K562 (cell line): ENCODE results near the gene NDST1. TPM values are rescaled to one million over a fixed set of nuclear protein-coding genes. Genes with fewer than 3 reads are reported as not detected.

Experiments
- ATAC-seq: fragments of 200-7000 bp; cut with Tn5 transposase; 3 replicates; pipeline ENCODE4 v1.9.1; 2020; ENCODE audit warnings: moderate library complexity
- BruUV-seq: library from RNA; stranded (reverse); fragments of 400-500 nt; replicated peaks from 2 replicates; lab custom pipeline; 2021; lab: Mats Ljungman, UMichigan
- CTCF ChIA-PET: fragments of 300-600 bp; formaldehyde crosslinking; extraction: SDS; loops from one replicate; lab custom pipeline; 2021; ENCODE audit warnings: low intra/inter-chr PET ratio; lab: Yijun Ruan, JAX
- POLR2A ChIA-PET: fragments of 300-600, 350-650 bp; sonication (Branson Sonifier 250); formaldehyde crosslinking; extraction: SDS; loops from one replicate; lab custom pipeline; 2021; ENCODE audit warnings: antibody characterized with exemption, inconsistent platforms; lab: Yijun Ruan, JAX
- DNase-seq, 4 experiments: peaks; one replicate each; pipeline versions ENCODE4 v3.0.0 to v3.0.0-alpha.2; 2011 to 2018; ENCODE audit warnings: low spot score in 3 of 4, mixed read lengths in 3 of 4; ENCODE audit errors: extremely low read depth in 1 of 4
- FAIRE-seq: peaks from 2 replicates; lab custom pipeline; 2011; peaks lifted over from hg19 to GRCh38; lab: Jason Lieb, UNC
- H2AFZ ChIP-seq: 2 replicates; pipeline ENCODE4 v1.6.0; 2011; ENCODE audit warnings: low read depth, low read length, control low read depth, inconsistent platforms
- H3K27ac ChIP-seq: fragments of 200-600 bp; 3 replicates; pipeline ENCODE4 v1.8.0; 2011; ENCODE audit warnings: low read depth, mild to moderate bottlenecking, control low read depth, inconsistent platforms, low read length, moderate library complexity, mixed read lengths; ENCODE audit errors: extremely low read depth
- H3K27me3 ChIP-seq, 2 experiments: fragments of 300-600 bp in 1 of 2; 2 replicates in 1 of 2; 3 replicates in 1 of 2; pipeline versions ENCODE4 v1.6.0 to v1.8.0; 2011; ENCODE audit warnings: inconsistent platforms in 2 of 2, low read length in 2 of 2, mild to moderate bottlenecking in 1 of 2, mixed read lengths in 1 of 2, moderate library complexity in 1 of 2; ENCODE audit not compliant: control insufficient read depth in 2 of 2, insufficient read depth in 2 of 2
- H3K36me3 ChIP-seq: fragments of 300-600 bp; 3 replicates; pipeline ENCODE4 v1.8.0; 2011; ENCODE audit warnings: mild to moderate bottlenecking, low read length, inconsistent platforms; ENCODE audit not compliant: control insufficient read depth, insufficient read depth
- H3K4me1 ChIP-seq, 2 experiments: fragments of 200-600 bp in 1 of 2; replicated peaks in 1 of 2; 2 replicates in 1 of 2; 3 replicates in 1 of 2; pipeline versions ENCODE4 v1.5.1 to v1.8.0; 2011; ENCODE audit warnings: inconsistent platforms in 2 of 2, low read length in 2 of 2, mild to moderate bottlenecking in 1 of 2, mixed read lengths in 1 of 2, moderate library complexity in 1 of 2; ENCODE audit not compliant: control insufficient read depth in 2 of 2, insufficient read depth in 2 of 2
- H3K4me2 ChIP-seq: 2 replicates; pipeline ENCODE4 v1.6.1; 2011; ENCODE audit warnings: low read length, control low read depth, inconsistent platforms, mixed read lengths; ENCODE audit not compliant: insufficient read depth
- H3K4me3 ChIP-seq: fragments of 200-600 bp; sonication (generic), shearing (Covaris generic); 2 replicates; pipeline ENCODE4 v1.5.1; 2016; ENCODE audit warnings: control low read depth, inconsistent platforms
- H3K79me2 ChIP-seq: fragments of 200-600 bp; 3 replicates; pipeline ENCODE4 v1.8.0; 2011; ENCODE audit warnings: low read length, inconsistent platforms; ENCODE audit not compliant: control insufficient read depth, insufficient read depth
- H3K9ac ChIP-seq, 2 experiments: 2 replicates each; pipeline versions ENCODE4 v1.6.0 to v1.6.1; 2011; ENCODE audit warnings: low read depth in 2 of 2, low read length in 2 of 2, control low read depth in 1 of 2, inconsistent platforms in 1 of 2, mild to moderate bottlenecking in 1 of 2, mixed read lengths in 1 of 2; ENCODE audit not compliant: insufficient read depth in 1 of 2
- H3K9me1 ChIP-seq: one replicate; pipeline ENCODE4 v1.6.0; 2011; ENCODE audit warnings: inconsistent platforms, mild to moderate bottlenecking, low read length, moderate library complexity; ENCODE audit not compliant: control insufficient read depth, insufficient read depth
- H3K9me3 ChIP-seq: replicated peaks from 2 replicates; pipeline ENCODE4 v1.5.1; 2011; ENCODE audit warnings: low read depth, low read length, inconsistent platforms; ENCODE audit not compliant: control insufficient read depth, insufficient read depth
- H4K20me1 ChIP-seq: replicated peaks from 2 replicates; pipeline ENCODE4 v1.6.1; 2011; ENCODE audit warnings: low read length, inconsistent platforms, mixed read lengths; ENCODE audit not compliant: control insufficient read depth, insufficient read depth
- ARID1B ChIP-seq: fragments of 450-650 bp; IDR thresholded peaks from 2 replicates; pipeline ENCODE4 v1.6.1; 2016; ENCODE audit warnings: antibody characterized with exemption, mild to moderate bottlenecking, inconsistent platforms
- CBFA2T3 ChIP-seq: fragments of 450-650 bp; IDR thresholded peaks from 2 replicates; pipeline ENCODE4 v1.6.1; 2017
- CXXC5 ChIP-seq: fragments of 250-450 bp; sonication (Bioruptor Pico); IDR thresholded peaks from 2 replicates; pipeline ENCODE4 v1.8.0; 2022; ENCODE audit warnings: inconsistent platforms, mild to moderate bottlenecking, moderate library complexity
- DPF2 ChIP-seq: fragments of 450-650 bp; IDR thresholded peaks from 2 replicates; pipeline ENCODE4 v1.6.1; 2016
- ELF1 ChIP-seq: fragments of 200-800 bp; sonication (Bioruptor generic); IDR thresholded peaks from 2 replicates; pipeline ENCODE4 v1.6.1; 2016; ENCODE audit warnings: missing genetic modification characterization, missing compliant biosample characterization
- GATAD2A ChIP-seq: fragments of 450-650 bp; IDR thresholded peaks from 2 replicates; pipeline ENCODE4 v1.6.1; 2017
- HMGXB4 ChIP-seq: sonication (generic); formaldehyde crosslinking; IDR thresholded peaks from 2 replicates; pipeline ENCODE4 v1.8.1; 2023; ENCODE audit warnings: mild to moderate bottlenecking, missing genetic modification reagents
- LARP7 ChIP-seq: fragments of 450-650 bp; IDR thresholded peaks from 2 replicates; pipeline ENCODE4 v1.6.1; 2016
- MEIS2 ChIP-seq: fragments of 450-650 bp; IDR thresholded peaks from 2 replicates; pipeline ENCODE4 v1.6.1; 2014; ENCODE audit warnings: mild to moderate bottlenecking; ENCODE audit not compliant: partially characterized antibody
- NCOR1 ChIP-seq: fragments of 450-650 bp; IDR thresholded peaks from 2 replicates; pipeline ENCODE4 v1.6.1; 2016; ENCODE audit warnings: mild to moderate bottlenecking, moderate library complexity
- RAD21 ChIP-seq, 2 experiments: fragments of 250-450 bp in 1 of 2; fragments of 450-650 bp in 1 of 2; sonication (Bioruptor Pico) in 1 of 2; formaldehyde crosslinking in 1 of 2; IDR thresholded peaks in 1 of 2; conservative IDR thresholded peaks in 1 of 2; 2 replicates each; pipeline versions ENCODE4 v1.4.0 to v1.8.0; 2020 to 2022; ENCODE audit warnings: mild to moderate bottlenecking in 2 of 2, moderate library complexity in 1 of 2
- SMAD4 ChIP-seq: fragments of 250-450 bp; sonication (Bioruptor Pico); conservative IDR thresholded peaks from 2 replicates; pipeline ENCODE4 v1.8.0; 2021; ENCODE audit warnings: inconsistent platforms, mild to moderate bottlenecking, moderate library complexity
- TARDBP ChIP-seq: fragments of 450-650 bp; IDR thresholded peaks from 2 replicates; pipeline ENCODE4 v1.6.1; 2016
- TEAD4 ChIP-seq, 2 experiments: sonication (generic) in 1 of 2; formaldehyde crosslinking in 1 of 2; IDR thresholded peaks; 2 replicates each; pipeline versions ENCODE4 v1.6.1 to v1.8.0; 2012 to 2022; ENCODE audit warnings: borderline replicate concordance in 1 of 2, inconsistent platforms in 1 of 2, low read length in 1 of 2, mild to moderate bottlenecking in 1 of 2, missing genetic modification reagents in 1 of 2
- USF1 ChIP-seq: sonication (generic); formaldehyde crosslinking; IDR thresholded peaks from 2 replicates; pipeline ENCODE4 v1.9.0; 2022; ENCODE audit warnings: mild to moderate bottlenecking, missing genetic modification reagents
- VEZF1 ChIP-seq: fragments of 200-800 bp; sonication (Bioruptor generic); IDR thresholded peaks from 2 replicates; pipeline ENCODE4 v1.6.1; 2017; ENCODE audit warnings: missing genetic modification characterization, missing compliant biosample characterization
- ZBED1 ChIP-seq: IDR thresholded peaks from 2 replicates; pipeline ENCODE4 v1.6.1; 2014
- ZNF586 ChIP-seq: fragments of 450-650 bp; formaldehyde crosslinking; conservative IDR thresholded peaks from 2 replicates; pipeline ENCODE4 v1.4.0; 2020; ENCODE audit warnings: mild to moderate bottlenecking, moderate library complexity
- WGBS: fragments of 100-300 bp; shearing (Covaris generic); methylation state at CpG from one replicate; pipeline ENCODE4 v1.1.6; 2016; ENCODE audit warnings: low coverage, mixed read lengths; ENCODE audit not compliant: insufficient coverage; ENCODE audit errors: missing lambda C conversion rate; 5-methylcytosine and 5-hydroxymethylcytosine counted together
- in situ Hi-C: fragments of 300-500 bp; cut with MboI; formaldehyde crosslinking; loops from 4 replicates; pipeline ENCODE4 v1.15.0; 2018; ENCODE audit warnings: inconsistent platforms, mixed read lengths
- intact Hi-C: fragments of 100-400 bp; cut with micrococcal nuclease; formaldehyde crosslinking; loops from 2 replicates; pipeline ENCODE4 v1.14.2; 2022
- polyA plus RNA-seq, 8 experiments: library from polyadenylated mRNA; depleted of rRNA in 4 of 8; stranded (reverse) in 5 of 8; unstranded in 3 of 8; fragments of >200 nt; fragmentation: Nextera tagmentation in 2 of 8; fragmentation: Illumina TruSeq in 1 of 8; extraction: Ambion mirVana in 2 of 8; extraction: Trizol in 1 of 8; gene quantifications; 2 replicates each; pipeline versions ENCODE4 v1.2.1 to v1.2.3, GENCODE V29; 2011 to 2014; ENCODE audit warnings: inconsistent platforms in 1 of 8, missing spikeins in 1 of 8
- total RNA-seq, 7 experiments: library from RNA; depleted of rRNA in 6 of 7; stranded (reverse); fragments of >200 nt in 6 of 7; fragmentation: Illumina TruSeq in 2 of 7; extraction: Trizol in 2 of 7; gene quantifications; 2 replicates each; pipeline versions ENCODE4 v1.2.1 to v1.2.3, GENCODE V29; 2011 to 2021; ENCODE audit warnings: low replicate concordance in 1 of 7

The NDST1 gene
- total and polyA plus RNA-seq, 9 of the 15 experiments (the other 6 are each of a cell fraction or from before 2014, with no cell fraction given): 0.38 to 47.9 (median 9.9) TPM

- DNase-seq: peak in 3 of 4 experiments; percentile 42 to 79 (median 62)
- CTCF ChIA-PET: no interaction called here
- intact Hi-C loops: no loop called here
- TF ChIP-seq HMGXB4 (no peak), ZBED1 (no peak), SMAD4 (CRISPR knock-in tag) (peak; percentile 84), NCOR1 (peak; percentile 69), CXXC5 (0 out of 2 replicates have a peak, but pooled peaks have one; percentile 21), TARDBP (no peak), CBFA2T3 (peak; percentile 79), GATAD2A (0 out of 2 replicates have a peak, but pooled peaks have one; percentile 15), ELF1 (tag) (no peak), LARP7 (no peak), RAD21 (CRISPR knock-in tag; conservative IDR thresholded peaks at IDR 0.05 in 1 of 2, IDR thresholded peaks at IDR 0.05 in 1 of 2) (peak; percentile 37 to 44; a peak in 3 of 4 replicates), ARID1B (peak; percentile 71), ZNF586 (CRISPR knock-in tag) (no peak), DPF2 (peak; percentile 51; the same call in 1 of the 2 replicates), TEAD4 (IDR thresholded peaks at IDR 0.05; ENCODE audit: low read length) (peak; percentile 67), TEAD4 (CRISPR knock-in tag; IDR thresholded peaks at IDR 0.05; ENCODE audit: borderline replicate concordance) (no peak), VEZF1 (CRISPR knock-in tag) (peak; percentile 27; the same call in 1 of the 2 replicates), MEIS2 (peak; percentile 32), USF1 (no peak)
Measured at GRCh38 chr5:150503977-150504620, 3.8 kb upstream of the NDST1 start.

More at GRCh38 chr5:150503977-150504620, 3.8 kb upstream of the NDST1 start:
- 15% methylated on average over 8 of the region's 9 CpGs for WGBS
- Histone ChIP-seq H3K36me3 (no peaks in the 10 kb centered on the region), H3K9ac (peak overlapping the region in 1 of 2 experiments; percentile 68; a peak in 2 of 4 replicates), H2AFZ (no peak overlapping the region), H4K20me1 (peaks cover 61% of the 10 kb centered on the region), H3K9me1 (peaks cover 4% of the 10 kb centered on the region), H3K79me2 (peaks cover 72% of the 10 kb centered on the region), H3K27me3 (no peaks in the 10 kb centered on the region), H3K4me1 (peaks cover 30 to 56% of the 10 kb centered on the region in 2 experiments), H3K4me3 (no peak overlapping the region), H3K27ac (no peak overlapping the region), H3K9me3 (no peaks in the 10 kb centered on the region), H3K4me2 (peak overlapping the region; percentile 29; the same call in 1 of the 2 replicates)
- POLR2A ChIA-PET: interaction anchor here (0.9 to 2.4 kb wide), 6 partner anchors 9 to 54 kb away, joined by 3 to 6 read pairs (median 4); no protein-coding TSS in a partner anchor
- in situ Hi-C loops: no loop called here
- ATAC-seq (peak; percentile 75), FAIRE-seq (peak; percentile 55)
- BruUV-seq: no TSS peak
